ENCODE measurements around the gene EIF3J.
"Not testable (repeated sequence)": the region's sequence is repeated elsewhere in the genome, so short reads cannot be mapped to it uniquely, and the experiment has no call there.

- TF ChIP-seq MAZ (IDR thresholded peaks at IDR 0.05; ENCODE audit: borderline replicate concordance, low read depth, low read length); CTCF (conservative IDR thresholded peaks at IDR 0.05; ENCODE audit: low read depth, low read length); SMC3 (IDR thresholded peaks at IDR 0.05; ENCODE audit: low read depth, low read length); MXI1 (IDR thresholded peaks at IDR 0.05; ENCODE audit: borderline replicate concordance, low read depth, low read length); POLR2A (IDR thresholded peaks at IDR 0.05; ENCODE audit: low read depth, low read length); BHLHE40 (IDR thresholded peaks at IDR 0.05; ENCODE audit: low read depth, low read length); RAD21 (IDR thresholded peaks at IDR 0.05; ENCODE audit: low read length); MAFK (IDR thresholded peaks at IDR 0.05; ENCODE audit: low read depth, low read length); RFX5 (IDR thresholded peaks at IDR 0.05; ENCODE audit: low read depth, low read length); ELK1 (IDR thresholded peaks at IDR 0.05; ENCODE audit: borderline replicate concordance, low read depth, low read length); USF2 (IDR thresholded peaks at IDR 0.05; ENCODE audit: low read depth, low read length); CEBPB (IDR thresholded peaks at IDR 0.05; ENCODE audit: low read depth, low read length): not testable (repeated sequence)
Measured at GRCh38 chr15:44549152-44549551, 12.2 kb downstream of the EIF3J start.
